COLO668 (cell line): ENCODE measurements around the gene ZNF469.
"Not testable (repeated sequence)": the region's sequence is repeated elsewhere in the genome, so short reads cannot be mapped to it uniquely, and the experiment has no call there.

ENCODE experiments used
- DNase-seq: peaks from one replicate; lab custom pipeline; 2025; ENCODE audit not compliant: unreplicated experiment; lab: John Stamatoyannopoulos, UW

ZNF469 gene

DNA sequence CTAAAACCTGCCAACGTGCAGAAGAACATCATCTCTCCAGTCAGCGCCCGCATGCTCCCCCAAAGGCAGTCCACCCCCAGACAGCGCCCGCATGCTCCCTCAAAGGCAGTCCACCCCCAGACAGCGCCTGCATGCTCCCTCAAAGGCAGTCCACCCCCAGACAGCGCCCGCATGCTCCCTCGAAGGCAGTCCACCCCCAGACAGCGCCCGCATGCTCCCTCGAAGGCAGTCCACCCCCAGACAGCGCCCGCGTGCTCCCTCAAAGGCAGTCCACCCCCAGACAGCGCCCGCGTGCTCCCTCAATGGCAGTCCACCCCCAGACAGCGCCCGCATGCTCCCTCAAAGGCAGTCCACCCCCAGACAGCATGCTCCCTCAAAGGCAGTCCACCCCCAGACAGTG, 22.4 kb upstream of the ZNF469 start:
- DNase-seq, result not testable (repeated sequence)

DNA sequence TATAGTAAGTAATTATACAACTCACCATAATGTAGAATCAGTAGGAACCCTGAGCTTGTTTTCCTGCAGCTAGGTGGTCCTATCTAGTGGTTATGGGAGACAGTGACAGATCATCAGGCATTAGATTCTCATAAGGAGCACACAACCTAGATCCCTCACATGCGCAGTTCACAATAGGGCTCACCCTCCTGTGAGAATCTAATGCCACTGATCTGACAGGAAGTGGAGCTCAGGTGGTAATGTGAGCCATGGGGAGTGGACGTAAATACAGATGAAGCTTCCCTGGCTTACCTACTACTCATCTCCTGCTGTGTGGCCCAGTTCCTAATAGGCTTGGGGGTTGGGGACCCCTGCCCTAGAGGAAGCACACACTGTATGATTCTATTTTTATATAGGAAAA, 21.8 kb upstream of the ZNF469 start:
- no peak for DNase-seq

DNA sequence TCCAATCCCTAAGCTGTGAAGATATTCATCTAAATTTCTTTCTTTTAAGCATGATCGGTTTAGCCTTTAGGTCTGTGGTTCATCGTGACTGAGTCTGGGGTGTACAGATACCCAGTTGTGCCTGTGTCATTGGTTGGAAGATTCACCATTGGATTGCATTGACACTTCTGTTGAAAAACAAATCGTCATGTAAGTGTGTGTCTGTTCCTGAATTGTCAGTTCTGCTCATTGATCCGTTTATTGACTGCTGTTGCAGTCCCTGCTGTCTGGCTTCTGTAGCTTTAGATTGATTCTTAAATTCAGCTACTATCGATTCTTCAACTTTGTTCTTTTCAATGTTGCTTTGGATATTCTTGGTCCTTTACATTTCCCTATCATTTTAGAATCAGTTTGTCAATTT, 21.0 kb upstream of the ZNF469 start:
- DNase-seq, result no peak

DNA sequence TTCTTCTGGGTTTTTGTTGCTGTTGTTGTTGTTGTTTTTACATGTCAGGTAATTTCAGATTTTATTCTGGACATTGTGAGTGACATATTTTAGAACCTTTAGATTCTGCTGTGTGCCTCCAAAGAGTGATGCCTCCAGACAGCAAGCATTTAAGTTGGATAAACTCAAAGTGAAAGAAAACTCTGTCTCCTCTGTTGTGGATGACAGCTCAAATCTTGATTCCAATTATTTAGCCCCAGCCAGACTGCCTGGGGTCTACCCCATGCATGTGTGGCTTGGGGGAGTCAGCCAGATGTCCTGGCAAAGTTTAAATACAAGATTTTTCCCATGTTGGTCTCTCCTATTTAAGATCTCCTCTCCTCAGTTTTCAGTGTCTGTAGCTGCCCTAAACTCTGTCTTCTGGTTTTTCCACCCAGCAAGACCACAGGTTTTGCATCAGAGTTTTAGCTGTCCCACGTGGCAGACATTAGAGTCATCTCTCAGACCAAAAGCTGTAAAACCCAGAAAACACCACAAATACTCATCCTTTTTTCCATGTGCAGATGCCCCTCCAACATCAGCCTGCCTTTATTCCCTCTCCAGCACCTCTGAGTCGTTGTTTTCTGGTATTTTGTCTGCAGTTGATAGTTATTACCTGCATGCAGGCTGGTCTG, 19.4 kb upstream of the ZNF469 start:
- DNase-seq, result no peak

DNA sequence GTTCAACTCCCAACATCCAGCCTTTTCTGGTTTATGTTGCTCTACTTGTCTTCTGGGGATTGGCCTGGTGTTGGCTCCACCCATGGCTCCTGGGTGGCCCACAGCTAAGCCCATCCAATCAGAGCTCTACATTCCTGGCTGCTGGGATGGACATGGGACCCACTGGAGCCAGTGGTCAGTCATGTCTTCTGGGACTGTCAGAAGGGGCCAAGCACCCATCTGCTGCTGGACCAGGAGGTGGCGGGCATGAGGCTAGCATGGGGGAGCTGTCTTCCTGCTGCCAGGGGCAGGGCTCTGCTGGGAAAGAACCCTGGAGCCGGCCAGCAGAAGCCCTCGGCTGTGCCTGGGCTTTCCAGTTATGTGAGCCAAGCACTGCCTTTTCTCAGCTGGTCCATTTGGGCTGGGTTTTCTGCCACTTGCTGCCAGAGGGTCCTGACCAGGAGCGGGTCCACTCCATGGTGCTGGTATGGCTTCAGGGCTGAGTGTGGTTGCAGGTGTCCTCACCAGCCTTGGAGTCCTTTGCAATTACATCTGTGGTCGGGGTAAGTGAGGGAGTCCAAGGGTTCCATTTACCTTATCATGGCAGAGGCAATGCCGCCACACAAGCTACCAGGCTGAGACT, 17.4 kb upstream of the ZNF469 start:
- DNase-seq, result no peak

DNA sequence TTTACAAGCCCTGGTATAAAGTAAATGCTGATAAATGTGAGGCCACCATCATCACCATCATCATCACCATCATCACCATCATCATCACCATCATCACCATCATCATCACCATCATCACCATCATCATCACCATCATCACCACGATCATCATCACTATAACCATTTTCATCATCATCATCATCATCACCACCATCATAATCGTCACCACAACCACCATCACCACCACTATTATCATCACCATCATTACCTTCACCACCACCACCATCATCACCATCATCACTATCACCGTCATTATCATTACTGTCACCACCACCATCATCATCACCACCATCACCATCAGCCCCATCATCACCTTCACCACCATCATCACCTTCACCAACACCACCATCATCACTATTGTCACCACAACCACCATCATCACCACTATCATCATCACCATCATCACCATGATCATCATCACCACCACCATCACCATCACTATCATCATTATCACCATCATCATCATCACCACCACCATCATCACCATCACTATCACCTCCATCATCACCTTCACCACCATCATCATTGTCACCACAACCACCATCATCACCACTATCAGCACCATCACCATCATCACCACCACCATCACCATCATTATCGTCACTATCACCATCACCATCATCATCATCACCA, 16.6 kb upstream of the ZNF469 start:
- DNase-seq, result no peak

DNA sequence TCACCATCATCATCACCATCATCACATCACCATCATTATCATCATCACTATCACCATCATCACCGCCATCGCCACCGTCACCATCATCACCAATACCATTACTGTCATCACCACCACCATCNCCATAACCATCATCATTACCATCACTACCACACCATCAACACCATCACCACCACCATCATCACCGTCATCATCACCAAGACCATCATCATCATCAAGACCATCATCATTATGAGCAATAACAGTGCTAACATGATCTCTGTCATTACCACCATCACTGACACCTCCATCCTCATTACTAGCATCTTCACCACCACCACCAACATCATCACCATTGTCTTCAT, 16.1 kb upstream of the ZNF469 start:
- no peak for DNase-seq

DNA sequence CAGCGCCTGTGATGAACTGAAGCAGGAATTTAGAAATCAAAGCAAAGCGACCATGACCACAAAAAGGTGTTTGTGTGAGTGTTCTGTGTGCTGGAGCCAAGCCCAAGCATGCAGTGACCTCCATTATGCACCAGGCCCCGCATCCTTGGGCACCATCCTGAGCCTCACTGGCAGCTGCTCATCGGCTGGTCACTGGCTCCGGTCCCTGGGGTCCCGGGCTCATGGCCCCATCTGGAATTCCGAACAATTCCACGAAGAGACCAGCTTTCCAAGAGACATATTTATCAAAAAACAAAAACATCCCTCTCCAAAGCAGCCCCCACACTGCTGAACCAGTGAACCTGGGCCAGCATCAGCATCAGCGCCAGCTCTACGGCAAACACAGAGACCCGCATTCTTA, 15.2 kb upstream of the ZNF469 start:
- DNase-seq, result no peak

DNA sequence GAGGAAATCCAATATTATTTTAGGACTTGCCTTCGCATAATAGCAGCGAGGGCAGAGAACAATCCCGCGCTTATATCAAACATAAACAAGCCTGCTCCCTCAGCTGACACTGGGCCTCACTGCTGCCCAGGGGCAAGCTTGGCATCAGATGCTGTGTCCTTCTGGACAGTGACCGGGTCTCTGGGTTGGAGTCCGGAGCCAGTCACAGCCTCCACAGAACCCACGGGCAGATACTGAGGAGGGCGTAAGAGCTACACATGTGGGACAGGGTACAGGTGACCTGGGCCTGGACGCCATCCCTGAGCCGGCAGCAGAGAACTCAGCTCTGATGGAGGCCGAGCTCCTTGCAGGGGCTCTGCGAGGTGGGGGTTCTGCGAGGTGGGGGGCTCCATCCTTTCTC, 14.7 kb upstream of the ZNF469 start:
- no peak for DNase-seq

DNA sequence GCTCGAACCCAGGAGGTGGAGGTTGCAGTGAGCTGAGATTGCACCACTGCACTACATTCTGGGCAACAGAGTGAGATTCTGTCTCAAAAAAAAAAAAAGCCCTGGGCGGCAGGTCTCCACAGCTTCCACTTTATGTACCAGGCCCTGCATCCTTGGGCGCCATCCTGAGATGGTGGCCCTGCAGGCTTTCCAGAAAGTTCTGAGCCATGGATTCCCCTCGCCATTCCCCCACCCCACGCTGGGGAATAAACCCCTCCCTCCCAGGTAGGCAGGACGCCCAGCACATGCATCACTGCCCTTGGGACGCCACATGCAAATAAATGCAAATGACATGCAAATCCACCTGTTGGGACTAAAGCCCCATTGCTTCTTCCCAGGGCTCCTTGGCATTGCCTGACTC, 13.8 kb upstream of the ZNF469 start:
- DNase-seq, result no peak

DNA sequence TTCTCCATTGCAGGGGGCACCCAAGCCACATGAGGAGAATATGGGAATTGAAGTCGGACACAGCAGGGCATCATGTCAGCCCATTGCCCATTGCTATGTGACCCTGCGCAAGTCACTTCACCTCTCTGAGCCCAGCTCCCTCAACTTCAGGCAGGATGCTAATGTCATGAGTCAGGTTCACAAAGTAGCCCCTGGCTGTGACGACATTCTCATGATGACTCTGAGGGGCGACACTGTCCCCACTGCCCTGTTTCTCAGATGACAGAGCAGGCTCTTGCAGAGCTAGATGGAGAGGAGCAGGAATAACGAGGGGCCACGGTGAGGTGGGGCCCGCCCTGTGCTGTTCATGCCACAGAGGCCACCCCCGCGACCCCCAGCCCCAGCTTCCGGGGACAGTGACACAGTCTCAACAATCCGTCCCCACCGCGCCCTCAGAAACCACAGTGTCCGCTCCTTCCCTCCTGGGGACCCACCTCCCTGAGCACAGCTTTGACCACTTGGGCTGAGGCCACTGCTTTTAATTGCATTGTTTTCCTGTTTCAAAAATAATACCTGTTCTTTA, 13.2 kb upstream of the ZNF469 start:
- no peak for DNase-seq

DNA sequence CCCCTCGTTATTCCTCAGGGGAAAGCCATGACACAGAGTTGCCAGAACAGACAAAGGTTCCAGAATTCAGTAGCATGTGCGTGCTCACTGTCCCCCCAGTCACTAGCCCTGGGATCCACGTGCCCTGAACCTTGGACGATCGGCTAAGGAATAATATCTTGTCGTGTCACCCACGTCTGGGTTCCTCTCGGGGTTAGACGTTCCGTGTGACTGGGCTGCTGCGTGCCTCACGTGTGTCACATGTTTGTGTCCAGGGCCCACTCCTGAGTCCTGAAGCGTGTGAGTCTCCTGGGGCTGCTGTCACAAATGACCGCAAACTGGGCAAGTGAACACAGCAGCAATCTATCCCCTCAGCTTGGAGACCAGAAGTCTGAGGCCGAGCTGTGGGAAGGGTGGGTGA, 12.4 kb upstream of the ZNF469 start:
- no peak for DNase-seq

DNA sequence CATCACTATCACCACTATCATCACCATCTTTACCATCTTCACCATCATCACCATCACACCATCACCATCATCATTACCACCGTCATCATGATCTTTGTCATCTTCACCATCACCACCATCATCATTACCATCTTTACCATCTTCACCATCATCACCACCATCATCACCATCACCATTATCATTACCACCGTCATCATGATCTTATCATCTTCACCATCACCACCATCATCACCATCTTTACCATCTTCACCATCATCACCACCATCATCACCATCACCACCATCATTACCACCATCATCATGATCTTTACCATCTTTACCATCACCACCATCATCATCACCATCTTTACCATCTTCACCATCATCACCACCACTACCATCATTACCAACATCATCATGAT, 10.2 kb upstream of the ZNF469 start:
- DNase-seq, result no peak

DNA sequence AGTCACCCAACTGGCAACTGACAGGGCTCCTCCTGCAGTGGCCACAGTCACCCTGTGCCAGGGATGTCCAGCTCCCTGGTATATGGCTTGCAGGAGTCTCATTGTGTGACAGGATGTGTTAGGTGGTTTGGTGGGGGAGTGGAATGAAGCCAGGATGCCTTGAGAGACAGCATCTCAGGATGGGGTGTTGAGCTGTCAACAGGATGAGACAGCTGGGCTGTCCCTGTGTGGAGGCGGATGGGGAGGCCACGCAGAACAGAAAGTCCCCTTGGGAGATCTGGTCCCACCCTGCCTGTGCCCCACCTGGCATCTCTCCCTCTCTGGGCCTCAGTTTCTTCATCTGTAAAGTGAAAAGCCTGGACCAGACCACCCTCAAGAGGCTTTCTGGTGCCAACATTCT, 9.5 kb upstream of the ZNF469 start:
- no peak for DNase-seq

DNA sequence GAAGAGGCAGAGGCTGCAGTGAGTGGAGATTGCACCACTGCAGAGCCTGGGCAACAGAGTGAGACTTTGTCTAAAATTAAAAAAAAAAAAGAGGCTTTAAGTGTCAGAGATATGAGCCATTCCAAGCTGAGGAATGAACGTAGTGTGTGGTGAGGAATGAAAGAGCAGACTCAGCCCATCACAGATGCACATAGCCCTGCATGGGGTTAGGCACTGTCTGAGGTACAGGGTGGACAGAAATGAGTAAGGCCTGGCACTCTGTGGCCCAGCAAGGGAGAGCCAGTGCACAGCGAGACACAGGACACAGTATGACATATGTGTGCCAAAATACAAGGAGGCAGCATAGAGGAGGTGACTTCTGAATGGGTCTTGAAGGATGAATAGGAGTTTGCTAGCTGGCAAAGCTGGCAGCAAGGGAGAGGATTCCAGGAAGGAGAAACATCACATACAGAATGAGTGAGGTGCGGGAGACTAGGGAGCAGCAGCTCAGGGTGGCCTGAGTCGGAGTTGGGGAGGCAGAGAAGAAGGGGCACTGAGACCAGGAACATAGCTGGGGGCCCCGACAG, 8.7 kb upstream of the ZNF469 start:
- DNase-seq, result no peak

DNA sequence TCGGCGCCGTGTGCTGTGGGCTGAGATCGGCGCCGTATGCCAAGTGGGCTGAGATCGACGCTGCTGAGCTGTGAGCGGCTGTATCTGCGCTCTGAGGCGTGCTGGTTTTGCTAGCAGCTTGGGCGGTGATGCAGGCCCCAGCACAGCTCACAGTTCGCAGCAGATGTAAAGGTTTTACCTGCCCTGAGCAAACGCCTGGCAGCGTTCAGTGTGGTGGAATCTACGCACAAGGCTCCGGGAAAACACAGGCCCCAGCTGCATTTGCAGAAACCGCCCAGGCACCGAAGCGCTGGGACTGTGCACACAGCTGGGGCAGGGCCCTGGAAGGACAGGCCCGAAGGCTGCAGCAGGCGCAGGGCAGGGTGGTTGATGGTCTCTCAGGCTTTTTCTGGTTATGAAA, 8.0 kb upstream of the ZNF469 start:
- DNase-seq, result no peak

DNA sequence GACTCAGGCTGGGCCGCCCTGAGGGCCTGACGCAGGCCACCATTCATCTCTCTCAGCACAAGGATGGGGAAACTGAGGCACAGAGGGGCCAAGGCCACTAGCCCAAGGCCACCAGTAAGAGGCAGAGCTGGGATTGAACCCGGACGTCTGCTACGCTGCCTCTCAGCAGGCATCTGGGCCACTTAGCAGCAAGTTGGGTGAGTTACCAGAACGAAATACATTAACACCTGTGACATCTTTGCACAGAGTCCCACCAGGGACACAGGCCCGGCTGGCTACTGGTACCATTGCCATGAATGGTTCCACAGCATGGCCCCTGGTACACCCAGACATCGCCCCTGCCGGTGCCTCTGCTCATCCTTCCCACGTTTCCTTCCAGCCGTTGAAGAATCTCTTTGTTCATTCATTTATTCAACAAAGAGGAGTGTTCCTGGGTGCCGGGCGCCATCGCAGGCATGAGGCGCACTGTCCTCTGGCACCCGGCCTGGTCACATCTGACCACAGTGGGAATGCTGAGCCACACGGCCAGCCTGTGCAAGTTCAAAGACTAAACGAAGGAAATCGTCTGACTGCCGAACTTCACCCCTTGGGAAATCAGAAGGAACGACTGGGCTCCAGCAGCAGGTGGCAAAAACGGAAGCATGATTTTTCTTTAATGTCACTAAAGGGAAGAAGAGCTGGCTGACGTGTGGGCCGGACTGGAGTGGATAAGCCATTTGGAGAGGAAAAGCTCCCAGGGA, 7.4 kb upstream of the ZNF469 start:
- DNase-seq, result no peak

DNA sequence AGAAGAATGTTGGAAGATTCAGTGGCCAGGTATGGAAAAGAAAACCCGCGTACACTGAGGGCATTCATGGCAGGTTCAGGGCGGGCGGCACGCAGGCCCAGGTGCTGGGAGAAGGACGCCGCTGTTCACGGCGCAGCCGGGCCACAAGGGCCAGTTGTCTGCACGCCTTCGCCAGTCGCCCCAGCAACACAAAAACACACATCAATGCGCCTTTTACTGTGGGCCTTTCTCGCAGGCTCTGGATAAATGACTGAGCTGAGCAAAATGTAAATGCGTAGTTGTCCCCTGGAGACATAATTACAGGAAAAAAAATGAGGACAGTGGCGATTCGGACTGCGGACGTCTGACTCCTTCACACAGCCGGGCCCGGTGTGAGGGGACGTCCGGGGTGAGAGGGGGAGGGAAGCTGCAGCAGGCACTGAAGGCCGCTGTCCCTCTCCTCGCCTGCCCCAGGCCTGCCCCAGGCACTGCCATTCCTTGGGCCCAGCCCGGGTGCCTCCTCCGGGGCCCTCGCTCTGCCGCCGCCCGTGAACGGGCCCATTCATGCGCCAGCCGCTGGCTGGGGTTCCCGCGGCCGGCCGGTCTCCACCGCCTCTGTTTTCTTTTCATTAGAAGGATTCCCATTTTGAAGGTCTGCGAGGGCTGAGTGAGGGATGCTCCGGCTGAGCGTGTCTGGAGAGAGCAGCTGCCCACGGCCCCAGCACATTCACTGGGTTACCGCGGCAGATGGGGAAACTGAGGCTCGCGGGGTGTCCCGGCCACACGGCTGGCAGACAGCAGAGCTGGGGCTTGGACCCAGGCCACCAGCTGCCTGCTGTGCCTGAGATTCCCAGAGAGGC, 6.5 kb upstream of the ZNF469 start:
- DNase-seq, result peak; percentile 25

DNA sequence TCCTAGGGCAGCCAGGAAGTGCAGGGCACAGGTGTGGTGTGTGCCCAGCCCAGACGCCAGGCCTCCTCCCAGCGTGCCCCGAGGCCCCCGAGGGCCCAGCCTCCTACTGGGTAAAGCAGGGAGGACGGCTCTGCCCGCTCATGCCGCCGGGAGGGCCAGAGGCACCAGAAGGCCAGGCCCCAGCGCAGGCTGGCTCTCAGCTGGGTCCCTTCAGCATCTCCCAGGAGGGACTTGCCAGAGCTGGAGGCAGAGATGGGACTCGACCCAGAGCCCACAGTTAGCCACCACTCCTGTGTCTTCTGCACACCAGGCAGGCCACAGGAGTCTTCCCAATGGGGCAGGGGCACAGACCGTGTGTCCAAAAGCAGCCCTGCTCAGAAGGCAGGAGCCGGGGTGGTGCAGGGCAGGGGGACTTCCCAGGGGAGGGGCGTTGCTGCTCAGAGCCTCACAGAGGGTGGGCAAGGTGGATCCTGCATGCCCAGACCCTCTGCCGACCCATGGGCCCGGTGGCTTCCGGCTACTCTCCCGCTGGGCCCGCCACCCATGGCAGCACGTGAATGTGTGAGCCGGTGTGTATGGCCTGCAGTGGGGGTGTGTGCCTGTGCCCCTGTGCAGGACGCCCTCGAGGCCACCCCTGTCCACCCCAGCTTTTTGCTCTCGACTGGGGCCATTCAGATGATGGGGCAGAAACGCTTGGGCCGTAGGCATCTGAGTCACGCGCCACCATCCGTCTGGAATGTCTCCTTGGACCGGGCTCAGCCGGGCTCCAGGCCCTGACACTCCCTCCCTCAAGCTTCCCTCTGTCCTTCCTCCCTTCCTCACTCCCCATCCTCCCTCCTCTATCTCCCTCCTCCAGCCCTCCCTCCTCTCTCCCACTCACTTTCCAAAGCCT, 5.7 kb upstream of the ZNF469 start:
- peak; percentile 30 for DNase-seq

DNA sequence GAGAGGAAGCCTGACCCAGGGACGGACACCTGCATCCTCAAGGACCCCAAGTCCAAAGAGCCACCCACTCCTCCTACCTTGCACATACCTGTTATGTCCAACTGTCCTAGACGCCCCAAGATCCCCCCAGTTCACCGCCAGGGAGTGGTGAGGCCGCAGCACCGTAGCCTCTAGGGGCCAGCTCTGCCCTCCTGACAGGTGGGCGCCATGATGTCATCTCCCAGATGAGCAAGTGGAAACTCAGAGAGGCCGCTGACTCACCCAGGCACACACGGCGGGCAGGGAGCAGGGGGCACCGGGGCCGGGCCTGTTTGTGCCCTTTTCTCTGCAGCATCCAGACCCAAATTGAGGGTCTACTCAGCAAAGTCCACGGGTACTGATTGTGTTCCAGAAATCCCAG, 4.8 kb upstream of the ZNF469 start:
- no peak for DNase-seq
